ENCODE measurements around the gene ELL.

DNA sequence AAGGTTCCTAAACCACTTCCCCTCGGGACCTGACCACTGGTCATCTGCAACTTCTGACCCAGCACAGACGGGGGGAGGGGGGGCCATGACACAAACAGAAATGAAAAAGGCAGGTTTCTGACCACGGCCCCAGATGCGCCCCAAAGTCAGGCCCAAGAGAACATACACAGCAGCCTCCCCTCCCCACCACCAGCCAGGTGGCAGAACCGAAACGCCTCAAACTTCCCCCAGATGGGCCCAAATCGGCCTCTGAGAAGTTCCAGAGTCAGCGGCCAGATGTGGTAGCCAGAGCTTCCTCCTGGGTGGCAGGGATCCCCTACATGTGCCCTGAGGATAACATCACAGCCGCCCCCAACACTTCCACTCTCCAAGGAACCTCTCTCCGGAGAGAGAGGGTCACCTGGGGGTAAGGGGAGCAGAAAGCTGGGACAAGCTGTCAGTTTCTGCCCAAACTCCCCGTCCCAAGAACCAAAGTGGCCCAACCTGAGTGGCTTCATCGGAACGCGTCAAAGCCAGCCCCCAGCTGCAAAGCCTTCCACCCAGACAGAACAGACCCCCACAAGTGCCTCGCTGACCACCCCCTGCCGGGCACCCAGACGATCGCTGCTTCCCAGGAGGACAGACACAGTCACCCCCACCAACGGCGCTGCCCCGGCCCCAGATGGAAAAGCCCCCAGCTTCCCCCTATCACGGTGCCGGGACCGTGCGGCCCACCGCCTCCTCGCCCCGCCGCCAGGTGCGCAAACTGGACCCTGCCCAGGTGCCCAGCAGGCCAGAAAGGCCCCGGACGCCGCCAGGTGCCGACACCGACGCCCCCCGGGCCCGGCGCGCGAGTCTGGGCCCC is 800 bp downstream of the ELL start:
- TF ChIP-seq CTCF (IDR thresholded peaks at IDR 0.05; ENCODE audit: insufficient read depth, low read depth, low read length) = no peak
- TF ChIP-seq EZH2 (IDR thresholded peaks at IDR 0.05; ENCODE audit: insufficient read depth, low read length) = no peak
